GM12878 (cell line): ENCODE data around the gene HDAC3. TPM values are rescaled to one million over a fixed set of nuclear protein-coding genes. Genes with fewer than 3 reads are reported as not detected.
A peak's percentile ranks its signal among the peaks of the same experiment; 100 is the strongest.

ENCODE experiments used
- ATAC-seq: fragments of 200-7000 bp; cut with Tn5 transposase; 3 replicates; pipeline ENCODE4 v1.9.1; 2020; ENCODE audit warnings: mild to moderate bottlenecking, moderate library complexity
- BruUV-seq: library from RNA; stranded (reverse); fragments of 400-500 nt; replicated peaks from 2 replicates; lab custom pipeline; 2021; lab: Mats Ljungman, UMichigan
- CTCF ChIA-PET: fragments of 300-600 bp; sonication (Branson Sonifier 250); formaldehyde crosslinking; extraction: SDS; loops from one replicate; lab custom pipeline; 2021; ENCODE audit warnings: inconsistent platforms; lab: Yijun Ruan, JAX
- POLR2A ChIA-PET: fragments of 350-600 bp; formaldehyde crosslinking; extraction: SDS; loops from one replicate; lab custom pipeline; 2021; ENCODE audit warnings: inconsistent platforms; lab: Charles Lee
- RAD21 ChIA-PET: fragments of 300-600 bp; sonication (Branson Sonifier 250); formaldehyde crosslinking; loops from one replicate; lab custom pipeline; 2023; ENCODE audit warnings: antibody characterized with exemption; ENCODE audit not compliant: unreplicated experiment; lab: Charles Lee
- SMC1A ChIA-PET: fragments of 300-600 bp; sonication (Branson Sonifier 250); formaldehyde crosslinking; loops from one replicate; lab custom pipeline; 2023; ENCODE audit not compliant: unreplicated experiment, uncharacterized antibody; lab: Charles Lee
- DNase-seq: peaks from one replicate; pipeline ENCODE4 v3.0.0-alpha.2; 2011; ENCODE audit warnings: low read depth, low spot score
- FAIRE-seq: peaks from 3 replicates; lab custom pipeline; 2011; peaks lifted over from hg19 to GRCh38; lab: Jason Lieb, UNC
- H2AFZ ChIP-seq: 2 replicates; pipeline ENCODE4 v1.6.0; 2011; ENCODE audit warnings: low read depth, low read length, control low read depth; ENCODE audit not compliant: control insufficient read depth
- H3K27ac ChIP-seq: 2 replicates; pipeline ENCODE4 v1.5.1; 2011; ENCODE audit warnings: control low read depth; ENCODE audit not compliant: control insufficient read depth, insufficient read depth
- H3K27me3 ChIP-seq, 2 experiments: replicated peaks in 1 of 2; 2 replicates each; pipeline versions ENCODE4 v1.6.0 to v1.6.1; 2011; ENCODE audit warnings: low read length in 1 of 2; ENCODE audit not compliant: control insufficient read depth in 2 of 2, insufficient read depth in 2 of 2
- H3K36me3 ChIP-seq, 2 experiments: 2 replicates each; pipeline ENCODE4 v1.5.1; 2011; ENCODE audit warnings: low read length in 1 of 2; ENCODE audit not compliant: control insufficient read depth in 2 of 2, insufficient read depth in 2 of 2
- H3K4me1 ChIP-seq: 2 replicates; pipeline ENCODE4 v1.6.1; 2011; ENCODE audit warnings: mild to moderate bottlenecking, low read length, moderate library complexity, mixed read lengths; ENCODE audit not compliant: control insufficient read depth, insufficient read depth
- H3K4me2 ChIP-seq: 2 replicates; pipeline ENCODE4 v1.6.0; 2011; ENCODE audit warnings: control low read depth; ENCODE audit not compliant: control insufficient read depth, insufficient read depth
- H3K4me3 ChIP-seq: fragments of 200-600 bp; sonication (generic); 2 replicates; pipeline ENCODE4 v1.5.1; 2016
- H3K79me2 ChIP-seq: 2 replicates; pipeline ENCODE4 v1.6.0; 2011; ENCODE audit warnings: low read length; ENCODE audit not compliant: control insufficient read depth, insufficient read depth
- H3K9ac ChIP-seq: 2 replicates; pipeline ENCODE4 v1.8.0; 2011; ENCODE audit warnings: low read length, control low read depth, mixed read lengths; ENCODE audit not compliant: control insufficient read depth, insufficient read depth
- H3K9me3 ChIP-seq: replicated peaks from 3 replicates; pipeline ENCODE4 v1.5.1; 2011; ENCODE audit warnings: mild to moderate bottlenecking, low read length; ENCODE audit not compliant: control insufficient read depth, insufficient read depth
- H4K20me1 ChIP-seq: 2 replicates; pipeline ENCODE4 v1.6.0; 2011; ENCODE audit not compliant: control insufficient read depth, insufficient read depth
- CTCF ChIP-seq, 3 experiments: IDR thresholded peaks in 2 of 3; conservative IDR thresholded peaks in 1 of 3; 2 replicates each; pipeline ENCODE4 v1.5.1; 2011; ENCODE audit warnings: low read depth in 3 of 3, low read length in 3 of 3, mild to moderate bottlenecking in 3 of 3, control low read depth in 2 of 3, moderate library complexity in 2 of 3, inconsistent platforms in 1 of 3, mixed read lengths in 1 of 3; ENCODE audit not compliant: control insufficient read depth in 2 of 3, insufficient read depth in 1 of 3; ENCODE audit errors: extremely low read depth in 1 of 3
- ESRRA ChIP-seq: IDR thresholded peaks from 2 replicates; pipeline ENCODE4 v1.6.1; 2012; ENCODE audit warnings: mild to moderate bottlenecking, low read length, improper control_type of control experiment
- KAT2A ChIP-seq: conservative IDR thresholded peaks from 2 replicates; pipeline ENCODE4 v1.6.1; 2011; ENCODE audit warnings: low read depth, low read length; ENCODE audit not compliant: control insufficient read depth
- NRF1 ChIP-seq: conservative IDR thresholded peaks from 2 replicates; pipeline ENCODE4 v1.6.1; 2011; ENCODE audit warnings: mild to moderate bottlenecking, low read depth, low read length, improper control_type of control experiment
- SMAD1 ChIP-seq: fragments of 450-650 bp; IDR thresholded peaks from 2 replicates; pipeline ENCODE4 v1.6.1; 2018; ENCODE audit warnings: mild to moderate bottlenecking, low read depth; ENCODE audit not compliant: partially characterized antibody
- ZBED1 ChIP-seq: IDR thresholded peaks from 2 replicates; pipeline ENCODE4 v1.6.1; 2016; ENCODE audit warnings: borderline replicate concordance
- ZBTB11 ChIP-seq: fragments of 450-650 bp; formaldehyde crosslinking; IDR thresholded peaks from 2 replicates; pipeline ENCODE4 v1.5.0; 2022; ENCODE audit warnings: mild to moderate bottlenecking, missing genetic modification characterization
- ZBTB33 ChIP-seq: fragments of 450-650 bp; IDR thresholded peaks from 2 replicates; pipeline ENCODE4 v1.6.1; 2017; ENCODE audit warnings: mild to moderate bottlenecking
- ZBTB40 ChIP-seq: fragments of 450-650 bp; IDR thresholded peaks from 2 replicates; pipeline ENCODE4 v1.6.1; 2016; ENCODE audit warnings: mild to moderate bottlenecking, moderate library complexity, borderline replicate concordance
- WGBS: methylation state at CpG from one replicate; pipeline ENCODE4 v1.1.6; 2016; ENCODE audit warnings: low lambda C conversion rate; ENCODE audit not compliant: insufficient replicate concordance, insufficient coverage; ENCODE audit errors: missing lambda C conversion rate; 5-methylcytosine and 5-hydroxymethylcytosine counted together
- in situ Hi-C: fragments of 300-500 bp; cut with MboI; formaldehyde crosslinking; loops from 9 replicates; pipeline ENCODE4 v1.14.3; 2018; ENCODE audit warnings: mixed read lengths
- intact Hi-C: fragments of 100-400 bp; cut with micrococcal nuclease; formaldehyde crosslinking; loops from one replicate; pipeline ENCODE4 v1.14.2; 2022; ENCODE audit not compliant: unreplicated experiment
- polyA plus RNA-seq, 11 experiments: library from polyadenylated mRNA; depleted of rRNA in 4 of 11; unstranded in 6 of 11; stranded (reverse) in 5 of 11; fragments of >200 nt; fragmentation: Nextera tagmentation in 4 of 11; fragmentation: Illumina TruSeq in 1 of 11; extraction: Ambion mirVana in 4 of 11; extraction: Trizol in 1 of 11; gene quantifications; 1 replicate in 1 of 11; 2 replicates in 10 of 11; pipeline versions ENCODE4 v1.2.1 to v1.2.3, GENCODE V29; 2011 to 2016; ENCODE audit warnings: inconsistent platforms in 2 of 11, missing spikeins in 2 of 11, low read depth in 1 of 11
- total RNA-seq, 4 experiments: library from RNA; depleted of rRNA in 3 of 4; stranded (reverse); fragments of >200 nt in 3 of 4; fragmentation: Illumina TruSeq in 1 of 4; extraction: Trizol in 1 of 4; gene quantifications; 2 replicates each; pipeline versions ENCODE4 v1.2.1 to v1.2.3, GENCODE V29; 2013 to 2021

The HDAC3 gene
- total and polyA plus RNA-seq, 10 of the 15 experiments (the other 5 are each of a cell fraction or from before 2014, with no cell fraction given) = 62.2 to 140 (median 112) TPM

- ChIA-PET POLR2A (no interaction called here), RAD21 (interaction anchor here (0.7 to 2.9 kb wide), 6 partner anchors 13 to 478 kb away, joined by 3 to 20 read pairs (median 4); partner anchors contain the start of gene FCHSD1), CTCF (interaction anchor here (0.5 to 3.3 kb wide), 27 partner anchors 10 to 475 kb away, joined by 3 to 27 read pairs (median 4); partner anchors contain the start of genes DELE1, DIAPH1, FCHSD1 and HDAC3), SMC1A (interaction anchor here (0.7 to 3.2 kb wide), 8 partner anchors 18 to 296 kb away, joined by 3 to 19 read pairs (median 4); no protein-coding TSS in a partner anchor)
- Histone ChIP-seq H3K4me1 (no peaks in the 10 kb centered on the region), H3K4me2 (no peak overlapping the region), H2AFZ (peak overlapping the region; percentile 66), H3K9me3 (no peaks in the 10 kb centered on the region), H3K27me3 (no peaks in the 10 kb centered on the region), H3K36me3 (no peaks in the 10 kb centered on the region), H3K27ac (no peak overlapping the region), H3K79me2 (no peaks in the 10 kb centered on the region), H3K9ac (no peak overlapping the region), H3K4me3 (no peak overlapping the region), H4K20me1 (no peaks in the 10 kb centered on the region)
- intact Hi-C loops = loop anchor here (1.0 to 10.0 kb wide), 3 partner anchors 73 to 480 kb away; partner anchors contain the start of gene RNF14
- DNase-seq (peak; percentile 31), FAIRE-seq (peak; percentile 97), ATAC-seq (peak; percentile 100)
- in situ Hi-C loops = no loop called here
- WGBS = 14% methylated on average over 12 of the region's 13 CpGs
- no TSS peak for BruUV-seq
- no peak for TF ChIP-seq ZBTB11 (CRISPR knock-in tag)
- no peak for TF ChIP-seq SMAD1
- TF ChIP-seq ESRRA = no peak
- no peak for TF ChIP-seq ZBTB33
- TF ChIP-seq NRF1 = no peak
- TF ChIP-seq ZBTB40 = no peak
- peak; percentile 92 to 96 (median 94) for TF ChIP-seq CTCF (IDR thresholded peaks at IDR 0.05 in 2 of 3, conservative IDR thresholded peaks at IDR 0.05 in 1 of 3; ENCODE audit: control insufficient read depth in 2 of 3, extremely low read depth in 1 of 3, insufficient read depth in 1 of 3, low read depth in 3 of 3, low read length in 3 of 3)
- no peak for TF ChIP-seq ZBED1
- TF ChIP-seq KAT2A = no peak
Observed at GRCh38 chr5:141664733-141665461, 28.2 kb upstream of the HDAC3 start.
